Stimulated activated CD4-positive, alpha-beta T cell treated with anti-CD3 and anti-CD28 coated beads, Interleukin-2, amount 100 ng/mL, for 48 hours (primary cell): Measurements from ENCODE around the gene KPNA2.
"Not testable (repeated sequence)": the region's sequence is repeated elsewhere in the genome, so short reads cannot be mapped to it uniquely, and the experiment has no call there.

ENCODE experiments used
- DNase-seq, 2 donors: peaks; one replicate each; pipeline ENCODE4 v3.0.0-alpha.2; 2020

Gene KPNA2

GRCh38 chr17:68020791-68021190 is 14.7 kb upstream of the KPNA2 start:
- DNase-seq, result not testable (repeated sequence)

GRCh38 chr17:68021963-68022362 is 13.6 kb upstream of the KPNA2 start:
- DNase-seq, result no peak

GRCh38 chr17:68022547-68022946 is 13.0 kb upstream of the KPNA2 start:
- not testable (repeated sequence) for DNase-seq

GRCh38 chr17:68029512-68030215 is 5.9 kb upstream of the KPNA2 start:
- no peak for DNase-seq

GRCh38 chr17:68033636-68034451 is 1.7 kb upstream of the KPNA2 start:
- no peak for DNase-seq

- no peak for DNase-seq
Measured at GRCh38 chr17:68034452-68034776, 1.1 kb upstream of the KPNA2 start.

GRCh38 chr17:68035131-68035522 is 408 bp upstream of the KPNA2 start:
- DNase-seq, result peak; percentile 84

- no peak for DNase-seq
Measured at GRCh38 chr17:68036304-68037147, 991 bp downstream of the KPNA2 start.

- no peak for DNase-seq
Measured at GRCh38 chr17:68047153-68047846, 11.8 kb downstream of the KPNA2 start.

GRCh38 chr17:68047890-68048542 is 12.5 kb downstream of the KPNA2 start:
- DNase-seq, result not testable (repeated sequence)

- DNase-seq, result no peak
Measured at GRCh38 chr17:68048996-68049395, 13.5 kb downstream of the KPNA2 start.

- not testable (repeated sequence) for DNase-seq
Measured at GRCh38 chr17:68049812-68050437, 14.4 kb downstream of the KPNA2 start.

GRCh38 chr17:68051321-68052312 is 16.1 kb downstream of the KPNA2 start:
- DNase-seq, result not testable (repeated sequence)

- DNase-seq, result no peak
Measured at GRCh38 chr17:68052810-68053209, 17.3 kb downstream of the KPNA2 start.

- no peak for DNase-seq
Measured at GRCh38 chr17:68053231-68054013, 17.9 kb downstream of the KPNA2 start.

GRCh38 chr17:68054296-68054900 is 18.9 kb downstream of the KPNA2 start:
- no peak for DNase-seq

- DNase-seq, result peak in 1 of 2 donors; percentile 33
Measured at GRCh38 chr17:68057531-68057952, 22.0 kb downstream of the KPNA2 start.

GRCh38 chr17:68060336-68060735 is 24.8 kb downstream of the KPNA2 start:
- DNase-seq, result no peak
